ENCODE measurements around the gene ZNF467. TPM values are rescaled to one million over a fixed set of nuclear protein-coding genes. Genes with fewer than 3 reads are reported as not detected.

ZNF467 gene
- total and polyA plus RNA-seq, 2 donors (not counting 1 experiment from before 2014, with no cell fraction given): 0.39 to 1.1 TPM

DNA sequence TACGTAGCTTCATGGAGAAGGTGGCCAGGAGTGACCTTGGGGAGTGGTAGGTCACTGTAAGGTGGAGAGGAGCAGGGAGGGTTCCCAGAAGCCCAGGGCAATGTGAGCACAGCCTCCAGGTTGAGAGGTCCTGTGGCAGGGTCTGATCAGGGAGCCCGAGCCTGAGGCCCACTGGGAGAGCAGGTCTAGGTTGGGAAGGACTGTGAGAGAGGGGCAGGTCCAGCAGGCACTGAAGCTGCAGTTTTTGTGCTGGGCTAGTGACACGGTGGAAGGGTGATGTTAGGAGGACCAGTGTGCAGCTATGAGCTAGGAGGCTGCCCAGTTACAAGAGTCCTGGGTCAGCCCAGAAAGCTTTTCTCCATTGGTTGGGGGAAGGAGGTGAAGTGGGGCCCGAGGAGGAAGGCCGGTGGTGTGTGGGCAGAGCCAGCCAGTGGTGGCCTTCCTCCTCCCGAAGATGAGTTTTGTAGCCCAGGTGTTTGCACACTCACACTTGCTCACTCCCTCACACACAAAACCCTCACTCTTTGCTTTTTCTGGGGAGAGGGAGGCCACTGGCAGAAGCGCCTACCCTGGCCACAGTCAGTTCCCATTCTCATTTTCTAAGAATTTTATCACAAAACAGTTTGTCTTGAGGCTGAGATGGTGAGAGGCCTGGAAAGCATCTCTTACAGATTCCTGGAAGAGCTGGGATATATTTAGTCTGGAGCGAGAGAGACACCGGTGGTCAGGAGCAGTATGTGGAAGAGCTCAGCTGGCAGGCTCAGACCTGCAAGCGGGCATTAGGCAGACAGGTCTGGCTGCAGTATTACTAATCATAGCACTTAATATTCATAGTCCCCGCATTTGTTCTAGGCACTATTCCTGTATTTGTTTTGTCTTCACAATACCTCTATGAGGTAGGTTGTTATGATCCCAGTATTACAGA is 57.1 kb downstream of the ZNF467 start:
- Histone ChIP-seq H3K79me2 (ENCODE audit: control insufficient read depth, insufficient read depth, low read length) (no peaks in the 10 kb centered on the region), H3K4me1 (ENCODE audit: control insufficient read depth in 2 of 2, insufficient read depth in 2 of 2, low read length in 2 of 2) (peaks cover 10 to 21% of the 10 kb centered on the region in 2 donors), H3K27me3 (replicated peaks in 1 of 4; ENCODE audit: control extremely low read depth in 1 of 4, control insufficient read depth in 3 of 4, insufficient read depth in 4 of 4, low read length in 3 of 4) (no peaks in the 10 kb centered on the region), H3K36me3 (replicated peaks in 1 of 2; ENCODE audit: control extremely low read depth in 1 of 2, control insufficient read depth in 1 of 2, extremely low read depth in 1 of 2, insufficient read depth in 2 of 2, low read length in 1 of 2) (peaks cover 0 to 3% of the 10 kb centered on the region in 2 experiments), H3K9ac (ENCODE audit: low read length) (no peak overlapping the region), H4K20me1 (ENCODE audit: control insufficient read depth, insufficient read depth, low read length, poor library complexity, severe bottlenecking) (no peaks in the 10 kb centered on the region), H3K4me3 (ENCODE audit: control extremely low read depth in 1 of 5, extremely low read depth in 1 of 5, insufficient read depth in 1 of 5, low read depth in 2 of 5, low read length in 4 of 5) (no peak overlapping the region), H3K27ac (ENCODE audit: low read length in 2 of 2) (no peak overlapping the region), H2AFZ (ENCODE audit: insufficient read depth, low read depth, low read length, poor library complexity, severe bottlenecking) (no peak overlapping the region), H3K9me3 (ENCODE audit: control extremely low read depth in 1 of 3, control insufficient read depth in 2 of 3, insufficient read depth in 1 of 3, low read length in 2 of 3) (peaks cover 0 to 18% (median 0%) of the 10 kb centered on the region in 3 donors), H3K4me2 (replicated peaks; ENCODE audit: low read depth, low read length, poor library complexity, severe bottlenecking) (peak overlapping the region; percentile 88)
- intact Hi-C loops (cut with micrococcal nuclease): loop anchor here (5.0 to 10.0 kb wide), 3 partner anchors 156 to 689 kb away; partner anchors contain the start of genes ATP6V0E2, PDIA4 and ZNF398
- DNase-seq (no peak), ATAC-seq (ENCODE audit: low read depth) (no peak)
- TF ChIP-seq, protein P1, sequence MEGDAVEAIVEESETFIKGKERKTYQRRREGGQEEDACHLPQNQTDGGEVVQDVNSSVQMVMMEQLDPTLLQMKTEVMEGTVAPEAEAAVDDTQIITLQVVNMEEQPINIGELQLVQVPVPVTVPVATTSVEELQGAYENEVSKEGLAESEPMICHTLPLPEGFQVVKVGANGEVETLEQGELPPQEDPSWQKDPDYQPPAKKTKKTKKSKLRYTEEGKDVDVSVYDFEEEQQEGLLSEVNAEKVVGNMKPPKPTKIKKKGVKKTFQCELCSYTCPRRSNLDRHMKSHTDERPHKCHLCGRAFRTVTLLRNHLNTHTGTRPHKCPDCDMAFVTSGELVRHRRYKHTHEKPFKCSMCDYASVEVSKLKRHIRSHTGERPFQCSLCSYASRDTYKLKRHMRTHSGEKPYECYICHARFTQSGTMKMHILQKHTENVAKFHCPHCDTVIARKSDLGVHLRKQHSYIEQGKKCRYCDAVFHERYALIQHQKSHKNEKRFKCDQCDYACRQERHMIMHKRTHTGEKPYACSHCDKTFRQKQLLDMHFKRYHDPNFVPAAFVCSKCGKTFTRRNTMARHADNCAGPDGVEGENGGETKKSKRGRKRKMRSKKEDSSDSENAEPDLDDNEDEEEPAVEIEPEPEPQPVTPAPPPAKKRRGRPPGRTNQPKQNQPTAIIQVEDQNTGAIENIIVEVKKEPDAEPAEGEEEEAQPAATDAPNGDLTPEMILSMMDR (IDR thresholded peaks at IDR 0.05): no peak
- no peak for TF ChIP-seq EZH2 (IDR thresholded peaks at IDR 0.05; ENCODE audit: borderline replicate concordance, insufficient read depth, low read depth, low read length, poor library complexity, severe bottlenecking)
- POLR2A ChIA-PET: interaction anchor here (0.7 kb wide), 1 partner anchor 56 kb away, joined by 3 read pairs; no protein-coding TSS in a partner anchor
- WGBS (ENCODE audit: insufficient coverage): 92% methylated on average over 5 of the region's 11 CpGs
- no peaks in the 10 kb centered on the region for H3K27me3 Mint-ChIP-seq
- peaks cover 2% of the 10 kb centered on the region for H3K9me3 Mint-ChIP-seq (ENCODE audit: insufficient read depth)
- CTCF ChIA-PET: interaction anchor here (1.0 to 2.9 kb wide), 2 partner anchors 25 to 27 kb away, joined by 3 to 14 read pairs; no protein-coding TSS in a partner anchor
- peak overlapping the region; percentile 76 for H3K27ac Mint-ChIP-seq
- peaks cover 22% of the 10 kb centered on the region for H3K4me1 Mint-ChIP-seq
- peak overlapping the region; percentile 86 for H3K4me3 Mint-ChIP-seq

Measured in B cell (primary cell).